K562 (cell line): ENCODE data around the gene ARHGAP18. TPM values are rescaled to one million over a fixed set of nuclear protein-coding genes. Genes with fewer than 3 reads are reported as not detected.

Source experiments
- CGGBP1 ChIP-seq: fragments of 250-450 bp; sonication (Bioruptor Pico); IDR thresholded peaks from 2 replicates; pipeline ENCODE4 v1.9.0; 2021; ENCODE audit warnings: mild to moderate bottlenecking
- CREBBP ChIP-seq: IDR thresholded peaks from one replicate; pipeline ENCODE4 v1.6.1; 2012; ENCODE audit warnings: low read depth, mild to moderate bottlenecking, control low read depth, inconsistent platforms, low read length
- JUN ChIP-seq, 2 experiments: sonication (generic) in 1 of 2; formaldehyde crosslinking in 1 of 2; IDR thresholded peaks; 2 replicates each; pipeline versions ENCODE4 v1.6.1 to v1.8.0; 2012 to 2022; ENCODE audit warnings: borderline replicate concordance in 2 of 2, mild to moderate bottlenecking in 2 of 2, improper control_type of control experiment in 1 of 2, low read depth in 1 of 2, low read length in 1 of 2, missing genetic modification reagents in 1 of 2
- MED1 ChIP-seq: sonication (generic); formaldehyde crosslinking; IDR thresholded peaks from 2 replicates; pipeline ENCODE4 v1.8.1; 2023; ENCODE audit warnings: missing genetic modification reagents, borderline replicate concordance
- NUFIP1 ChIP-seq: fragments of 450-650 bp; IDR thresholded peaks from 2 replicates; pipeline ENCODE4 v1.6.1; 2018; ENCODE audit not compliant: partially characterized antibody
- PTRF ChIP-seq: fragments of 450-650 bp; IDR thresholded peaks from 2 replicates; pipeline ENCODE4 v1.6.1; 2016; ENCODE audit warnings: mild to moderate bottlenecking, missing genetic modification characterization, missing compliant biosample characterization
- SMAD4 ChIP-seq: fragments of 250-450 bp; sonication (Bioruptor Pico); conservative IDR thresholded peaks from 2 replicates; pipeline ENCODE4 v1.8.0; 2021; ENCODE audit warnings: inconsistent platforms, mild to moderate bottlenecking, moderate library complexity
- SMARCE1 ChIP-seq: fragments of 450-650 bp; IDR thresholded peaks from 2 replicates; pipeline ENCODE4 v1.7.1; 2016; ENCODE audit warnings: mild to moderate bottlenecking
- SOX6 ChIP-seq: fragments of 450-650 bp; IDR thresholded peaks from 2 replicates; pipeline ENCODE4 v1.6.1; 2014; ENCODE audit warnings: mild to moderate bottlenecking
- TGIF2 ChIP-seq: sonication (generic); formaldehyde crosslinking; IDR thresholded peaks from 2 replicates; pipeline ENCODE4 v1.8.1; 2022; ENCODE audit warnings: mild to moderate bottlenecking, missing genetic modification reagents, moderate library complexity
- TSHZ1 ChIP-seq: fragments of 250-450 bp; sonication (Bioruptor Pico); IDR thresholded peaks from 2 replicates; pipeline ENCODE4 v1.4.0; 2020; ENCODE audit warnings: mild to moderate bottlenecking, moderate library complexity
- USF1 ChIP-seq: sonication (generic); formaldehyde crosslinking; IDR thresholded peaks from 2 replicates; pipeline ENCODE4 v1.9.0; 2022; ENCODE audit warnings: mild to moderate bottlenecking, missing genetic modification reagents
- USF2 ChIP-seq: sonication (generic); formaldehyde crosslinking; IDR thresholded peaks from 2 replicates; pipeline ENCODE4 v1.5.0; 2020; ENCODE audit warnings: missing genetic modification reagents
- polyA plus RNA-seq, 8 experiments: library from polyadenylated mRNA; depleted of rRNA in 4 of 8; stranded (reverse) in 5 of 8; unstranded in 3 of 8; fragments of >200 nt; fragmentation: Nextera tagmentation in 2 of 8; fragmentation: Illumina TruSeq in 1 of 8; extraction: Ambion mirVana in 2 of 8; extraction: Trizol in 1 of 8; gene quantifications; 2 replicates each; pipeline versions ENCODE4 v1.2.1 to v1.2.3, GENCODE V29; 2011 to 2014; ENCODE audit warnings: inconsistent platforms in 1 of 8, missing spikeins in 1 of 8
- total RNA-seq, 7 experiments: library from RNA; depleted of rRNA in 6 of 7; stranded (reverse); fragments of >200 nt in 6 of 7; fragmentation: Illumina TruSeq in 2 of 7; extraction: Trizol in 2 of 7; gene quantifications; 2 replicates each; pipeline versions ENCODE4 v1.2.1 to v1.2.3, GENCODE V29; 2011 to 2021; ENCODE audit warnings: low replicate concordance in 1 of 7
- TF ChIP-seq, protein P1 (sequence below): sonication (generic); formaldehyde crosslinking; IDR thresholded peaks from 2 replicates; pipeline ENCODE4 v1.8.0; 2022; ENCODE audit warnings: mild to moderate bottlenecking, missing genetic modification reagents
- TF ChIP-seq, protein P2 (sequence below): sonication (generic); formaldehyde crosslinking; IDR thresholded peaks from 2 replicates; pipeline ENCODE4 v1.8.0; 2023; ENCODE audit warnings: mild to moderate bottlenecking, missing genetic modification reagents

The ARHGAP18 gene
- total and polyA plus RNA-seq, 9 of the 15 experiments (the other 6 are each of a cell fraction or from before 2014, with no cell fraction given): 13.3 to 29.7 (median 21.1) TPM

DNA sequence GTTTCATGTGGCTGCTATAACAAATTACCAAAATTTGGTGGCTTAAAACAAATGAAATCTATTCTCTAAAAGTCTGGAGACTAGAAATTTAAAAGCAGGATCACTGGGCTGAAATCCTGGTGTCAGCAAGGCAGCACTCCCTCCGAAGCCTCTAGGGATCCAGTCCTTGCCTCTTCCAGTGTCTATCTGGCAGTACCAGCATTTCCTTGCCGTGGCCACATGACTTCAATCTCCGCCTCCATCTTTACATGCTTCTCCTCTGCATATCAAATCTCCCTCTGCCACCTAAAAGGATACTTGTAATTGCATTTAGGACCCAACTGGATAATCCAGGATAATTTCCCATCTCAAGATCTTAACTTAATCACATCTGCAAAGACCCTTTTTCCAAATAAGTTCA lies 30.2 kb downstream of the ARHGAP18 start (continued):
- TF ChIP-seq MED1 (CRISPR knock-in tag) (no peak), USF2 (CRISPR knock-in tag) (peak; percentile 75), TGIF2 (CRISPR knock-in tag) (no peak), SMARCE1 (peak; percentile 36; the same call in 1 of the 2 replicates), USF1 (CRISPR knock-in tag) (peak; percentile 72), JUN (IDR thresholded peaks at IDR 0.05; ENCODE audit: borderline replicate concordance, low read depth, low read length) (0 out of 2 replicates have a peak, but pooled peaks have one; percentile 16), JUN (CRISPR knock-in tag; IDR thresholded peaks at IDR 0.05; ENCODE audit: borderline replicate concordance) (no peak), NUFIP1 (no peak), PTRF (no peak), CREBBP (no peak), SMAD4 (0 out of 2 replicates have a peak, but pooled peaks have one; percentile 41), SOX6 (no peak), TSHZ1 (CRISPR knock-in tag) (no peak), CGGBP1 (CRISPR knock-in tag) (no peak)
- TF ChIP-seq, protein P1, sequence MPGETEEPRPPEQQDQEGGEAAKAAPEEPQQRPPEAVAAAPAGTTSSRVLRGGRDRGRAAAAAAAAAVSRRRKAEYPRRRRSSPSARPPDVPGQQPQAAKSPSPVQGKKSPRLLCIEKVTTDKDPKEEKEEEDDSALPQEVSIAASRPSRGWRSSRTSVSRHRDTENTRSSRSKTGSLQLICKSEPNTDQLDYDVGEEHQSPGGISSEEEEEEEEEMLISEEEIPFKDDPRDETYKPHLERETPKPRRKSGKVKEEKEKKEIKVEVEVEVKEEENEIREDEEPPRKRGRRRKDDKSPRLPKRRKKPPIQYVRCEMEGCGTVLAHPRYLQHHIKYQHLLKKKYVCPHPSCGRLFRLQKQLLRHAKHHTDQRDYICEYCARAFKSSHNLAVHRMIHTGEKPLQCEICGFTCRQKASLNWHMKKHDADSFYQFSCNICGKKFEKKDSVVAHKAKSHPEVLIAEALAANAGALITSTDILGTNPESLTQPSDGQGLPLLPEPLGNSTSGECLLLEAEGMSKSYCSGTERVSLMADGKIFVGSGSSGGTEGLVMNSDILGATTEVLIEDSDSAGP (CRISPR knock-in tag): no peak
- TF ChIP-seq, protein P2, sequence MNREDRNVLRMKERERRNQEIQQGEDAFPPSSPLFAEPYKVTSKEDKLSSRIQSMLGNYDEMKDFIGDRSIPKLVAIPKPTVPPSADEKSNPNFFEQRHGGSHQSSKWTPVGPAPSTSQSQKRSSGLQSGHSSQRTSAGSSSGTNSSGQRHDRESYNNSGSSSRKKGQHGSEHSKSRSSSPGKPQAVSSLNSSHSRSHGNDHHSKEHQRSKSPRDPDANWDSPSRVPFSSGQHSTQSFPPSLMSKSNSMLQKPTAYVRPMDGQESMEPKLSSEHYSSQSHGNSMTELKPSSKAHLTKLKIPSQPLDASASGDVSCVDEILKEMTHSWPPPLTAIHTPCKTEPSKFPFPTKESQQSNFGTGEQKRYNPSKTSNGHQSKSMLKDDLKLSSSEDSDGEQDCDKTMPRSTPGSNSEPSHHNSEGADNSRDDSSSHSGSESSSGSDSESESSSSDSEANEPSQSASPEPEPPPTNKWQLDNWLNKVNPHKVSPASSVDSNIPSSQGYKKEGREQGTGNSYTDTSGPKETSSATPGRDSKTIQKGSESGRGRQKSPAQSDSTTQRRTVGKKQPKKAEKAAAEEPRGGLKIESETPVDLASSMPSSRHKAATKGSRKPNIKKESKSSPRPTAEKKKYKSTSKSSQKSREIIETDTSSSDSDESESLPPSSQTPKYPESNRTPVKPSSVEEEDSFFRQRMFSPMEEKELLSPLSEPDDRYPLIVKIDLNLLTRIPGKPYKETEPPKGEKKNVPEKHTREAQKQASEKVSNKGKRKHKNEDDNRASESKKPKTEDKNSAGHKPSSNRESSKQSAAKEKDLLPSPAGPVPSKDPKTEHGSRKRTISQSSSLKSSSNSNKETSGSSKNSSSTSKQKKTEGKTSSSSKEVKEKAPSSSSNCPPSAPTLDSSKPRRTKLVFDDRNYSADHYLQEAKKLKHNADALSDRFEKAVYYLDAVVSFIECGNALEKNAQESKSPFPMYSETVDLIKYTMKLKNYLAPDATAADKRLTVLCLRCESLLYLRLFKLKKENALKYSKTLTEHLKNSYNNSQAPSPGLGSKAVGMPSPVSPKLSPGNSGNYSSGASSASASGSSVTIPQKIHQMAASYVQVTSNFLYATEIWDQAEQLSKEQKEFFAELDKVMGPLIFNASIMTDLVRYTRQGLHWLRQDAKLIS: no peak
